ENCODE data around the gene ALB. TPM values are rescaled to one million over a fixed set of nuclear protein-coding genes. Genes with fewer than 3 reads are reported as not detected.

ALB gene
- total RNA-seq, 1 donor from 2014 or later, result not detected

DNA sequence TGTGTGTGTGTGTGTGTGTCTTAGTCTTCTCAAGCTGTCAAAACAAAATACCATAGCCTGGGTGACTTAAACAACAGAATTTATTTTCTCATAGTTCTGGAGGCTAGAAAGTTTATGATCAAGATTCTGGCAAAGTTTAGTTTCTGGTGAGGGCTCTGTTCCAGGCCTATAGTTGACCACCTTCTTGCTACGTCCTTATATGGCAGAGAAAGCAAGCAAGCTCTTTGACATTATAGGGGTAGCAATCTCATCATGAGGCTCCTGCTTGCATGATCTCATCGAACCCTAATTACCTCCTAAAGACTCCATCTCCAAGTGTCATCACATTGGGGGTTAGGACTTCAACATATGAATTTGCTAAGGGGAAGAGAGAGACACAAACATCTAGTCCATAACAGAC is 25.0 kb downstream of the ALB start:
- CTCF ChIA-PET, result no interaction called here
- no peaks in the 10 kb centered on the region for H3K9me3 Mint-ChIP-seq

DNA sequence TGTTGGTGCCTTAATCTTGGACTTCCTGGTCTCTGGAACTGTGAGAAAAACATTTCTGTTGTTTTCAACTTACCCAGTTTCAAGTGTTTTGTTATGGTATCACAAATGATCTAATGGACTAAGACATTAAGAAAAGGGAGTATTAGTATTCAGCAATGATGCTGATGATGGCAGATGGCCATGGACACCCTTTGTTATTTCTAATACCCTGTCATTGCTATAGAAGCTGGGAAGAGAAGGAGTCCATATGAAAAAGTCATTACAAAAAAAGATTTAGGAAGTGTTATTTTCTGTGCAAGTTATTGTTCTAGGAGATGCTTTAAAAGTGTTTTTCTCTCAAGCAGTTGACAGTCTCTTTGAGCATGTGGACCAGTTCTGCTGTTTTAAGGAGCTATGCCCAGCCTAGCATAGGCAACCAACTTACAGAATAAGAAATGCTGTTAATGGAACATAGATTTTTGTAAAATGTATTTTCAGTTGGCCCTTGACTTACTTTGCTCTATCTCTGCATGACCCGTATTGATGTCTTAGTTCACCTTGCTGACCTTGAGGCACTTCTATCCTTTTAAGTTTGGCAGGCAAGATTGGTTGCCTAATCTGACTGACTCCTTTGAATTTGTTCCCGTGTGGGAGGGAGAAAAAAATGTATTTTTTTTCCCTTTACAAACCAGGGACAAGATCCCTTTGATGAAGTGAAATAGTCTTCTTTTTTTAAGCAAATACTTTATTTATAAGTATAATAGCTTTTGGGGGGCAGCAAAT is 25.9 kb downstream of the ALB start:
- H3K27me3 Mint-ChIP-seq, result peaks cover 2% of the 10 kb centered on the region
- no peak overlapping the region for H3K27ac Mint-ChIP-seq
- ChIA-PET POLR2A (no interaction called here), CTCF (interaction anchor here (1.6 kb wide), 1 partner anchor 16 kb away, joined by 4 read pairs; no protein-coding TSS in a partner anchor)
- no peaks in the 10 kb centered on the region for H3K9me3 Mint-ChIP-seq
- no peak for TF ChIP-seq CTCF (IDR thresholded peaks at IDR 0.05)
- intact Hi-C loops (cut with micrococcal nuclease), result loop anchor here (10.0 kb wide), 1 partner anchor 705 kb away; no protein-coding TSS in a partner anchor
- ATAC-seq (ENCODE audit: low read depth) (no peak), DNase-seq (no peak)
- H3K36me3 Mint-ChIP-seq (ENCODE audit: low read depth), result no peaks in the 10 kb centered on the region
- no peak overlapping the region for H3K4me3 Mint-ChIP-seq
- no peaks in the 10 kb centered on the region for H3K4me1 Mint-ChIP-seq

More for the DNA sequence above, 25.0 kb downstream of the ALB start:
- no peaks in the 10 kb centered on the region for H3K36me3 Mint-ChIP-seq (ENCODE audit: low read depth)
- H3K27me3 Mint-ChIP-seq, result no peaks in the 10 kb centered on the region
- DNase-seq (no peak), ATAC-seq (ENCODE audit: low read depth) (no peak)
- no peak overlapping the region for H3K4me3 Mint-ChIP-seq
- TF ChIP-seq CTCF (IDR thresholded peaks at IDR 0.05), result no peak
- H3K4me1 Mint-ChIP-seq, result no peaks in the 10 kb centered on the region
- intact Hi-C loops (cut with micrococcal nuclease), result no loop called here
- POLR2A ChIA-PET, result no interaction called here
- H3K27ac Mint-ChIP-seq, result no peak overlapping the region

DNA sequence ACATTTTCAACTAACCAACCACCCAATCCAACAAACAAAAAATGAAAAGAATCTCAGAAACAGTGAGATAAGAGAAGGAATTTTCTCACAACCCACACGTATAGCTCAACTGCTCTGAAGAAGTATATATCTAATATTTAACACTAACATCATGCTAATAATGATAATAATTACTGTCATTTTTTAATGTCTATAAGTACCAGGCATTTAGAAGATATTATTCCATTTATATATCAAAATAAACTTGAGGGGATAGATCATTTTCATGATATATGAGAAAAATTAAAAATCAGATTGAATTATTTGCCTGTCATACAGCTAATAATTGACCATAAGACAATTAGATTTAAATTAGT is 27.7 kb downstream of the ALB start:
- ATAC-seq (ENCODE audit: low read depth), result no peak
- intact Hi-C loops (cut with micrococcal nuclease), result loop anchor here (10.0 kb wide), 1 partner anchor 703 kb away; no protein-coding TSS in a partner anchor
- Mint-ChIP-seq H3K27me3 (peaks cover 2% of the 10 kb centered on the region), H3K4me1 (no peaks in the 10 kb centered on the region), H3K9me3 (no peaks in the 10 kb centered on the region), H3K4me3 (no peak overlapping the region), H3K27ac (no peak overlapping the region), H3K36me3 (ENCODE audit: low read depth) (no peaks in the 10 kb centered on the region)
- DNase-seq, result no peak
- TF ChIP-seq CTCF (IDR thresholded peaks at IDR 0.05), result no peak
- CTCF ChIA-PET, result interaction anchor here (1.1 to 2.3 kb wide), 2 partner anchors 15 to 21 kb away, joined by 3 to 6 read pairs; no protein-coding TSS in a partner anchor
- POLR2A ChIA-PET, result no interaction called here

GRCh38 chr4:73432169-73433000 is 28.3 kb downstream of the ALB start:
- DNase-seq (no peak), ATAC-seq (ENCODE audit: low read depth) (no peak)
- intact Hi-C loops (cut with micrococcal nuclease), result loop anchor here (10.0 kb wide), 1 partner anchor 702 kb away; no protein-coding TSS in a partner anchor
- ChIA-PET POLR2A (no interaction called here), CTCF (interaction anchor here (1.1 to 2.3 kb wide), 2 partner anchors 14 to 21 kb away, joined by 3 to 6 read pairs; no protein-coding TSS in a partner anchor)
- H3K27ac Mint-ChIP-seq, result no peak overlapping the region
- TF ChIP-seq CTCF (IDR thresholded peaks at IDR 0.05), result no peak
- H3K4me1 Mint-ChIP-seq, result no peaks in the 10 kb centered on the region
- H3K9me3 Mint-ChIP-seq, result no peaks in the 10 kb centered on the region
- peaks cover 7% of the 10 kb centered on the region for H3K27me3 Mint-ChIP-seq
- no peak overlapping the region for H3K4me3 Mint-ChIP-seq
- no peaks in the 10 kb centered on the region for H3K36me3 Mint-ChIP-seq (ENCODE audit: low read depth)

DNA sequence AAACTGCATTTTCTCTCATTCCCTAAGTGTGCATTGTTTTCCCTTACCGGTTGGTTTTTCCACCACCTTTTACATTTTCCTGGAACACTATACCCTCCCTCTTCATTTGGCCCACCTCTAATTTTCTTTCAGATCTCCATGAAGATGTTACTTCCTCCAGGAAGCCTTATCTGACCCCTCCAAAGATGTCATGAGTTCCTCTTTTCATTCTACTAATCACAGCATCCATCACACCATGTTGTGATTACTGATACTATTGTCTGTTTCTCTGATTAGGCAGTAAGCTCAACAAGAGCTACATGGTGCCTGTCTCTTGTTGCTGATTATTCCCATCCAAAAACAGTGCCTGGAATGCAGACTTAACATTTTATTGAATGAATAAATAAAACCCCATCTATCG is 29.1 kb downstream of the ALB start:
- Mint-ChIP-seq H3K27me3 (peaks cover 8% of the 10 kb centered on the region), H3K36me3 (ENCODE audit: low read depth) (no peaks in the 10 kb centered on the region), H3K9me3 (no peaks in the 10 kb centered on the region), H3K4me1 (no peaks in the 10 kb centered on the region), H3K27ac (no peak overlapping the region), H3K4me3 (no peak overlapping the region)
- ChIA-PET POLR2A (no interaction called here), CTCF (interaction anchor here (0.6 to 2.3 kb wide), 2 partner anchors 13 to 294 kb away, joined by 3 to 6 read pairs; no protein-coding TSS in a partner anchor)
- intact Hi-C loops (cut with micrococcal nuclease), result loop anchor here (10.0 kb wide), 1 partner anchor 702 kb away; no protein-coding TSS in a partner anchor
- TF ChIP-seq CTCF (IDR thresholded peaks at IDR 0.05), result no peak
- DNase-seq, result no peak
- ATAC-seq (ENCODE audit: low read depth), result no peak

All from activated B cell treated with CpG ODN at 0.5 μM for 24 hours (primary cell).